HG03103 (cell line): Measurements from ENCODE around the gene TRIM38.
"Not testable (repeated sequence)": the region's sequence is repeated elsewhere in the genome, so short reads cannot be mapped to it uniquely, and the experiment has no call there.

Source experiments
- ATAC-seq: cut with Tn5 transposase; IDR thresholded peaks from one replicate; pipeline ENCODE4 v1.9.1; 2021; ENCODE audit warnings: low read depth; ENCODE audit not compliant: unreplicated experiment

TRIM38 gene, protein sequence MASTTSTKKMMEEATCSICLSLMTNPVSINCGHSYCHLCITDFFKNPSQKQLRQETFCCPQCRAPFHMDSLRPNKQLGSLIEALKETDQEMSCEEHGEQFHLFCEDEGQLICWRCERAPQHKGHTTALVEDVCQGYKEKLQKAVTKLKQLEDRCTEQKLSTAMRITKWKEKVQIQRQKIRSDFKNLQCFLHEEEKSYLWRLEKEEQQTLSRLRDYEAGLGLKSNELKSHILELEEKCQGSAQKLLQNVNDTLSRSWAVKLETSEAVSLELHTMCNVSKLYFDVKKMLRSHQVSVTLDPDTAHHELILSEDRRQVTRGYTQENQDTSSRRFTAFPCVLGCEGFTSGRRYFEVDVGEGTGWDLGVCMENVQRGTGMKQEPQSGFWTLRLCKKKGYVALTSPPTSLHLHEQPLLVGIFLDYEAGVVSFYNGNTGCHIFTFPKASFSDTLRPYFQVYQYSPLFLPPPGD

GRCh38 chr6:25962149-25963127, at the start of gene TRIM38:
Gene TRIM38 (plus strand): TSS chr6:25962802. CDS start chr6:25966523, 3,721 bp downstream.
- ATAC-seq = peak; percentile 68

GRCh38 chr6:25913741-25914140, 48.9 kb upstream of the TRIM38 start:
- ATAC-seq = no peak

DNA sequence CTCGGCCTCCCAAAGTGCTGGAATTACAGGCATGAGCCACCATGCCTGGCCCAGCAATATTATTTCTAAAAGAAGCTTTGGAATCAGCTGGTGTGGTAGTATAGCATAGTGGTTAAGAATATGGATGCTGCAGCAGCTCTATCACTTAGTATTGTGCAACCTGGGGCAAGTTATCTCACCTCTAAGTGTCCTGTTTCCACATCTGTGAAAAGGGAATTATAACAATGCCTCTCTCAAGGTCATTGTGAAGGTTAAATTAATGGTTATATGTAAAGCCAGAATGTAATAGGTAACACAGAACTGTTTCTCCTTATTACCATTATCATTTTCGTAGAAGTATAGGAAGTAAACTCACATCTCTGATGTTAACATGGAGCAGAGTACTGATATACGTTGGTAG, 46.3 kb upstream of the TRIM38 start:
- ATAC-seq = no peak

DNA sequence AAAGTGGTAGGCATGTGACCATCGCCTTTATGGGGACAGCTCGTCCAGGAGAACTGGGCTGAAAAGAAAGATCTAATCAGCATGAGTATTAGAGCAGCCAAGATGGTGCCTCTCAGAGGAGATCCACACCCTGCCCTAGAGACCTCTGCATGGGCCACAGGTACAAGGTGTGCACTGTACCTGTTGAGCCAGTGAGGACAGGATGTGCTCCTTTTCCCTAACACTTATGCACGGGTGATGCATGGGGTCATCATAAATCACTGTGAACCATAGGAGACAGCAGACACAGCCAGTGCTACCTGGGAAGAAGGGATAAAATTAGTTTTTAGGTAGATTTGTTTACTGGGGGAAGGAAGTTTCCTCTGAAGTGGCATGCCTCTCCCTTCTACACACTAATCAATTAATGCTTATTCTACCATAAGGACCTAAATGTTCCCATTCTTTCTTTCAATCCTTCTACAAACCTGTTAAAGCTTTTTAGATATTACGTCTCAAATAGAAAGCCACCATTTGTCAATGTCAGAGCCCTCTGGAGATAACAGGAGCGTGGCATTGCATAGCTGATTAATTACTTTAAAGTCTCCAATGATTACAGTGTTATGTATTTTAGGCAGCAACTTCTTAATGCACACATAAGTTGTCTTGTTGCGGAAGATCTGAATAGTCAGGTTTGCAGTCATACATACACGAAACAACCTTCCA, 45.7 kb upstream of the TRIM38 start:
- ATAC-seq = no peak

- no peak for ATAC-seq
Measured at GRCh38 chr6:25918083-25918683, 44.4 kb upstream of the TRIM38 start.

DNA sequence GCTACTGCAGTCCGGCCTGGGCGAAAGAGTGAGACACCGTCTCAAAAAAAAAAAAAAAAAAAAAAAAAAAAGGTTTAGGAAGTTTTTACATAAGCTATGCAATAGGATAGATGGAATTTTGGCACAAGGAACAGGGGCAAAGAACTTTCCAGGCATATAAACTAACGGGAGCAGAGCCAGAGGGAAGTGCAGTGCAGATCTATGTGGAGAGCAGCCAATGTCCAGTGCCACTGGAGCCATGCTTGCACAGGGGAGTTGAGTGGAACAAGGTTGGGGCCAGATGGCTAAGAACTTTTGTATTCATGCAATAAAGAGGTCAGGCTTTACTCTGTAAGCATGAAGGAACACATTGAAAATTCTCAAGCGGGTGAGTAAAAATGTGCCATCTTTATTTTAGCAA, 42.9 kb upstream of the TRIM38 start:
- ATAC-seq = no peak

- ATAC-seq = no peak
Measured at GRCh38 chr6:25921525-25922203, 40.9 kb upstream of the TRIM38 start.

DNA sequence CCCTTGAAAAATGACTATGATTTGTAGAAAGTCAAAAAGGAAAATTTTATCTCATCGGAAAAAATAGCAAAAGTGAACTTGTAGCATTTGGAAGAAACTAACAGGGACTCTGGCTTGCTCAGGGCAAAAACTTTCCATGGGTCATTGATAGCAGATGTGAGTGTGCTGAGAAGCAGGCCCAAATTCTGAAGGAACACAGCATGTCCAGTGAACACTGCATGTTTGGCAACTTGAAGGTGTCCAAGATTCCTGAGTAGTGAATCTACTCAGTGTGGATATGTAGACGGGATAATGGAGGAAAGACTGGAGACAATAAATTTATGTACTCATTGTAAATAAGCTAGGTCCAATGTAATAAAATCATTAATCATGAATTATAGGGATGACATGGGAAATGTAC, 40.3 kb upstream of the TRIM38 start:
- no peak for ATAC-seq

GRCh38 chr6:25925876-25926275, 36.7 kb upstream of the TRIM38 start:
- no peak for ATAC-seq

GRCh38 chr6:25927178-25927577, 35.4 kb upstream of the TRIM38 start:
- no peak for ATAC-seq

GRCh38 chr6:25927756-25928216, 34.8 kb upstream of the TRIM38 start:
- no peak for ATAC-seq

GRCh38 chr6:25928562-25929324, 33.9 kb upstream of the TRIM38 start:
- ATAC-seq = no peak

- not testable (repeated sequence) for ATAC-seq
Measured at GRCh38 chr6:25929785-25930184, 32.8 kb upstream of the TRIM38 start.

GRCh38 chr6:25930532-25931410, 31.8 kb upstream of the TRIM38 start, which contains the start of gene SLC17A2:
Gene SLC17A2 (minus strand): TSS chr6:25930691. CDS start chr6:25925796, 4,895 bp downstream.
- ATAC-seq = no peak

GRCh38 chr6:25931411-25931709, 31.2 kb upstream of the TRIM38 start:
- no peak for ATAC-seq

- ATAC-seq = no peak
Measured at GRCh38 chr6:25934156-25934555, 28.4 kb upstream of the TRIM38 start.

DNA sequence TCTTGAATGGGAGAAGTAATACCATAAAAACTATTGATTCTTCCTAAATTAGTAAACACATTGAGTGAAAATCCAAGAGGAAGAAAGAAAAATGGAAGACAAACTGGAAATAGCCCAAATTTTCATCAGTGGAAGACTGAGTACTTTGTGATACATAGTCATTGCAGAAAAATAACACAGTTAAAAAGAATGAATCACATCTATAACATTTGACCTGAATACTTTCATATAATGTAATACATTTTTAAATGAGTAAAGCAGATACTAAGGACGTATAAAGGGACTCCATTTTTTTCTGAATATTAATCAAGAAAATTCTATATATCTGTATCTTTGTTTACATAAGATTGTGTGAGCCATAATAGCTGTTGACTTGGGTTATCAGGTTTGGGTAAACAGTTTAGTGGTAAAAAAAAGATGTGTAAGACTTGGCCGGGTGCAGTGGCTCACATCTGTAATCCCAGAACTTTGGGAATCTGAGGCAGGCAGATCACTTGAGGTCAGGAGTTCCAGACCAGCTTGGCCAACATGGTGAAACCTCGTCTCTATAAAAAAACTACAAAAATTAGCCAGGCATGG, 27.8 kb upstream of the TRIM38 start:
- no peak for ATAC-seq

DNA sequence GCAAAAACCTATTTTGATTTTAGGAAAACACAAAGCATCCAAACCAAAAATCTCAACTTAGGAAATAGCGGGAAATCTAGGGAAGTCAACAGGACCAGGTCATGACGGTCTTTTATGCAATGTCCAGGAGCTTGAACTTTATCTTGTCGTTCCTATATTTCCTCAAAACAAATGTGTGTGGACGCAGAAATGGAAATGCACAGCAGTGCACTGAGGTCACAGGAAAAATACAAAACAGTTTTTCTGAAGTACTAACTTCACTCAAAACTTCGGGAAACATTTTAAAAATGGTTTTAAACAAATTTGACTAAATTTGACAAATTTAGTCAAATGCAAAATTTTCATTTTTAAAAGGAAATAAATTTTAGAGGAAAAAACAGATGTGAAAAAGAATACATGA, 26.6 kb upstream of the TRIM38 start:
- ATAC-seq = no peak
